ENCODE data around the gene ZNF337. TPM values are rescaled to one million over a fixed set of nuclear protein-coding genes. Genes with fewer than 3 reads are reported as not detected.
"Not testable (repeated sequence)": the region's sequence is repeated elsewhere in the genome, so short reads cannot be mapped to it uniquely, and the experiment has no call there.

The ZNF337 gene
- total RNA-seq, 1 experiment from 2014 or later, result 10.3 TPM

GRCh38 chr20:25685276-25686080 lies 11.2 kb downstream of the ZNF337 start:
- WGBS (ENCODE audit: extremely low coverage, insufficient read length, low lambda C conversion rate), result no CpG with 5 or more reads among the region's 9 CpGs
- Histone ChIP-seq H4K8ac (replicated peaks; ENCODE audit: insufficient read length, low read depth, low read length) (no peak overlapping the region), H2AK5ac (ENCODE audit: insufficient read length, low read length) (no peak overlapping the region), H3K9ac (ENCODE audit: extremely low read depth, insufficient read length, low read length) (no peak overlapping the region), H3K27me3 (ENCODE audit: insufficient read depth, low read length) (no peaks in the 10 kb centered on the region), H3K4me1 (ENCODE audit: insufficient read depth, low read length) (no peaks in the 10 kb centered on the region), H4K5ac (ENCODE audit: insufficient read length, low read depth, low read length) (no peak overlapping the region), H3K9me3 (ENCODE audit: control insufficient read depth, low read depth, low read length) (no peaks in the 10 kb centered on the region), H3K14ac (ENCODE audit: insufficient read depth, low read length) (no peak overlapping the region), H2BK12ac (ENCODE audit: insufficient read length, low read depth, low read length) (no peak overlapping the region), H3K4me2 (ENCODE audit: insufficient read depth, insufficient read length, low read length) (no peak overlapping the region), H3T11ph (ENCODE audit: low read length) (no peak overlapping the region), H3K27ac (ENCODE audit: insufficient read length, low read depth, low read length) (no peak overlapping the region), H3K79me1 (ENCODE audit: insufficient read depth, low read depth, low read length, poor library complexity, severe bottlenecking) (no peaks in the 10 kb centered on the region), H2AFZ (ENCODE audit: low read length) (no peak overlapping the region), H3K56ac (ENCODE audit: insufficient read length, low read depth, low read length) (no peak overlapping the region), H2BK20ac (ENCODE audit: low read depth, low read length, poor library complexity, severe bottlenecking) (no peak overlapping the region), H2BK5ac (ENCODE audit: insufficient read length, low read length) (no peak overlapping the region), H3K4ac (ENCODE audit: low read depth, low read length) (no peak overlapping the region), H3K23me2 (ENCODE audit: insufficient read length, low read depth, low read length, poor library complexity, severe bottlenecking) (no peaks in the 10 kb centered on the region), H3K18ac (ENCODE audit: insufficient read length, low read depth, low read length) (no peak overlapping the region), H2BK15ac (ENCODE audit: low read depth, low read length) (no peak overlapping the region), H4K91ac (ENCODE audit: insufficient read length, low read depth, low read length) (no peak overlapping the region), H4K20me1 (ENCODE audit: control insufficient read depth, insufficient read depth, insufficient read length) (no peaks in the 10 kb centered on the region), H2BK120ac (ENCODE audit: low read depth, low read length, poor library complexity, severe bottlenecking) (no peak overlapping the region), H3K79me2 (ENCODE audit: insufficient read depth, low read length) (no peaks in the 10 kb centered on the region), H3K23ac (ENCODE audit: insufficient read length, low read depth, low read length) (no peak overlapping the region)
- Mint-ChIP-seq H3K4me3 (no peak overlapping the region), H3K9me3 (peaks cover 0 to 3% of the 10 kb centered on the region in 2 experiments; a peak in 1 of 5 replicates), H3K4me1 (peaks cover 0 to 7% of the 10 kb centered on the region in 2 experiments; a peak in 2 of 4 replicates), H3K27me3 (ENCODE audit: low read depth) (no peaks in the 10 kb centered on the region), H3K27ac (peak overlapping the region; percentile 34 to 78 (median 74); a peak in 3 of 7 replicates), H3K36me3 (ENCODE audit: insufficient read depth in 1 of 3, low read depth in 3 of 3) (peaks cover 18 to 42% (median 37%) of the 10 kb centered on the region in 3 experiments)
- TF ChIP-seq CTCF (conservative IDR thresholded peaks at IDR 0.05), result peak; percentile 42; the same call in 2 of the 3 replicates
- no peak for DNase-seq

- H3K4ac ChIP-seq (ENCODE audit: low read depth, low read length); H3T11ph ChIP-seq (ENCODE audit: low read length); H3K14ac ChIP-seq (ENCODE audit: insufficient read depth, low read length); H3K79me1 ChIP-seq (ENCODE audit: insufficient read depth, low read depth, low read length, poor library complexity, severe bottlenecking); H3K23ac ChIP-seq (ENCODE audit: insufficient read length, low read depth, low read length); H3K27me3 ChIP-seq (ENCODE audit: insufficient read depth, low read length); H3K18ac ChIP-seq (ENCODE audit: insufficient read length, low read depth, low read length); H4K20me1 ChIP-seq (ENCODE audit: control insufficient read depth, insufficient read depth, insufficient read length); H4K5ac ChIP-seq (ENCODE audit: insufficient read length, low read depth, low read length); H3K27me3 Mint-ChIP-seq (ENCODE audit: low read depth); H2BK20ac ChIP-seq (ENCODE audit: low read depth, low read length, poor library complexity, severe bottlenecking); H3K4me1 Mint-ChIP-seq; H4K8ac ChIP-seq (replicated peaks; ENCODE audit: insufficient read length, low read depth, low read length); H2BK5ac ChIP-seq (ENCODE audit: insufficient read length, low read length); H2AFZ ChIP-seq (ENCODE audit: low read length); H3K23me2 ChIP-seq (ENCODE audit: insufficient read length, low read depth, low read length, poor library complexity, severe bottlenecking); H2BK12ac ChIP-seq (ENCODE audit: insufficient read length, low read depth, low read length); H2BK15ac ChIP-seq (ENCODE audit: low read depth, low read length); H3K56ac ChIP-seq (ENCODE audit: insufficient read length, low read depth, low read length); H3K27ac Mint-ChIP-seq; H3K79me2 ChIP-seq (ENCODE audit: insufficient read depth, low read length); H4K91ac ChIP-seq (ENCODE audit: insufficient read length, low read depth, low read length); H3K4me2 ChIP-seq (ENCODE audit: insufficient read depth, insufficient read length, low read length); H3K27ac ChIP-seq (ENCODE audit: insufficient read length, low read depth, low read length); H3K9me3 Mint-ChIP-seq; H3K9ac ChIP-seq (ENCODE audit: extremely low read depth, insufficient read length, low read length); H2AK5ac ChIP-seq (ENCODE audit: insufficient read length, low read length); H3K4me3 Mint-ChIP-seq; H3K4me1 ChIP-seq (ENCODE audit: insufficient read depth, low read length); H2BK120ac ChIP-seq (ENCODE audit: low read depth, low read length, poor library complexity, severe bottlenecking); DNase-seq; H3K9me3 ChIP-seq (ENCODE audit: control insufficient read depth, low read depth, low read length): not testable (repeated sequence)
- whole genome bisulfite sequencing (ENCODE audit: extremely low coverage, insufficient read length, low lambda C conversion rate), result no CpG with 5 or more reads among the region's 3 CpGs
- peaks cover 16 to 42% (median 31%) of the 10 kb centered on the region in 3 experiments for H3K36me3 Mint-ChIP-seq (ENCODE audit: insufficient read depth in 1 of 3, low read depth in 3 of 3)
Measured at GRCh38 chr20:25683826-25684225, 12.8 kb downstream of the ZNF337 start.
